ENCODE data around the gene PPP1R3F.
"Not testable (repeated sequence)": the region's sequence is repeated elsewhere in the genome, so short reads cannot be mapped to it uniquely, and the experiment has no call there.

PPP1R3F gene

GRCh38 chrX:49308604-49309269, 39.1 kb downstream of the PPP1R3F start:
- TF ChIP-seq CTCF (IDR thresholded peaks at IDR 0.05; ENCODE audit: low read depth, low read length): no peak
- no peak overlapping the region for H3K4me3 ChIP-seq (ENCODE audit: low read depth, low read length)
- DNase-seq (ENCODE audit: low read depth, low spot score): peak; percentile 8
- in situ Hi-C loops (cut with HindIII; ENCODE audit: low sequenced_read_pairs): no loop called here

- peak; percentile 31 for DNase-seq (ENCODE audit: low read depth, low spot score)
- in situ Hi-C loops (cut with HindIII; ENCODE audit: low sequenced_read_pairs): no loop called here
- H3K4me3 ChIP-seq (ENCODE audit: low read depth, low read length): no peak overlapping the region
- TF ChIP-seq CTCF (IDR thresholded peaks at IDR 0.05; ENCODE audit: low read depth, low read length): no peak
Observed at GRCh38 chrX:49309401-49309981, 39.9 kb downstream of the PPP1R3F start.

- no peak for DNase-seq (ENCODE audit: low read depth, low spot score)
- in situ Hi-C loops (cut with HindIII; ENCODE audit: low sequenced_read_pairs): no loop called here
- no peak overlapping the region for H3K4me3 ChIP-seq (ENCODE audit: low read depth, low read length)
- no peak for TF ChIP-seq CTCF (IDR thresholded peaks at IDR 0.05; ENCODE audit: low read depth, low read length)
Observed at GRCh38 chrX:49310371-49310770, 40.8 kb downstream of the PPP1R3F start.

GRCh38 chrX:49312176-49312575, 42.6 kb downstream of the PPP1R3F start:
- in situ Hi-C loops (cut with HindIII; ENCODE audit: low sequenced_read_pairs): no loop called here

GRCh38 chrX:49316085-49316484, 46.5 kb downstream of the PPP1R3F start:
- no peak for DNase-seq (ENCODE audit: low read depth, low spot score)
- TF ChIP-seq CTCF (IDR thresholded peaks at IDR 0.05; ENCODE audit: low read depth, low read length): no peak
- in situ Hi-C loops (cut with HindIII; ENCODE audit: low sequenced_read_pairs): no loop called here
- H3K4me3 ChIP-seq (ENCODE audit: low read depth, low read length): no peak overlapping the region

More at GRCh38 chrX:49312176-49312575, 42.6 kb downstream of the PPP1R3F start:
- TF ChIP-seq CTCF (IDR thresholded peaks at IDR 0.05; ENCODE audit: low read depth, low read length): no peak
- DNase-seq (ENCODE audit: low read depth, low spot score): no peak
- H3K4me3 ChIP-seq (ENCODE audit: low read depth, low read length): no peak overlapping the region

GRCh38 chrX:49321737-49322136, 52.1 kb downstream of the PPP1R3F start, which contains the start of gene GAGE12J:
TSS of gene GAGE12J (plus strand) at chrX:49322037. CDS start at chrX:49323194, 1,157 bp downstream.
- in situ Hi-C loops (cut with HindIII; ENCODE audit: low sequenced_read_pairs): not testable (repeated sequence)

GRCh38 chrX:49322266-49322665, 52.7 kb downstream of the PPP1R3F start:
- DNase-seq (ENCODE audit: low read depth, low spot score); in situ Hi-C loops (cut with HindIII; ENCODE audit: low sequenced_read_pairs): not testable (repeated sequence)

More at GRCh38 chrX:49321737-49322136, 52.1 kb downstream of the PPP1R3F start, which contains the start of gene GAGE12J:
- not testable (repeated sequence) for H3K4me3 ChIP-seq (ENCODE audit: low read depth, low read length); DNase-seq (ENCODE audit: low read depth, low spot score)

GRCh38 chrX:49323735-49324134, 54.1 kb downstream of the PPP1R3F start:
- DNase-seq (ENCODE audit: low read depth, low spot score); in situ Hi-C loops (cut with HindIII; ENCODE audit: low sequenced_read_pairs): not testable (repeated sequence)

More at GRCh38 chrX:49322266-49322665, 52.7 kb downstream of the PPP1R3F start:
- not testable (repeated sequence) for H3K4me3 ChIP-seq (ENCODE audit: low read depth, low read length)

GRCh38 chrX:49330421-49330820, 60.8 kb downstream of the PPP1R3F start:
- H3K4me3 ChIP-seq (ENCODE audit: low read depth, low read length); DNase-seq (ENCODE audit: low read depth, low spot score); in situ Hi-C loops (cut with HindIII; ENCODE audit: low sequenced_read_pairs): not testable (repeated sequence)

More at GRCh38 chrX:49323735-49324134, 54.1 kb downstream of the PPP1R3F start:
- H3K4me3 ChIP-seq (ENCODE audit: low read depth, low read length): not testable (repeated sequence)

GRCh38 chrX:49331282-49331681, 61.7 kb downstream of the PPP1R3F start, which contains the start of gene GAGE13:
TSS of gene GAGE13 (plus strand) at chrX:49331582. CDS start at chrX:49332738, 1,156 bp downstream.
- DNase-seq (ENCODE audit: low read depth, low spot score); in situ Hi-C loops (cut with HindIII; ENCODE audit: low sequenced_read_pairs); H3K4me3 ChIP-seq (ENCODE audit: low read depth, low read length): not testable (repeated sequence)

GRCh38 chrX:49331841-49332240, 62.2 kb downstream of the PPP1R3F start:
- in situ Hi-C loops (cut with HindIII; ENCODE audit: low sequenced_read_pairs); DNase-seq (ENCODE audit: low read depth, low spot score); H3K4me3 ChIP-seq (ENCODE audit: low read depth, low read length): not testable (repeated sequence)
